Measurements from ENCODE around the gene RSPH6A.

DNA sequence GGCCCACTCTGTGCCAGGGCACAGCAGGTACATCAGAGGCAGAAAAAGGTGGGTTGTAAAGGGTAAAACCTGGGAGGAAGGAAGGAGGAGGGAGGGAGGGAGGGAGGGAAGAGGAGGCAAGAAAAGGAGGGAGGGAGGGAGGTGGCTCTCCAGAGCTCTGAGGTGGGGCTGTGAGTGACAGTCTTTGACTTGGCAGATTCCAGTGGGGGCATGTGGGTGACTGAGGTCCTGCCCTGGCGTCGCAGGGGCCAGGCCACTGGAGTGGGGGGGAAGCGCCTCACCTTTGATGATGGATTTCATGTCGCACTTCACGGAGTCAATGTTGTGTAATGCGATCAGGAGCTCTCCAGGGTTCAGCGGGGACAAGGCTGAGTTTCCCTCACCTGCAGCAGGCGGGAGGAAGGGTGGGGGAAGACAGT, 6.0 kb upstream of the RSPH6A start:
- TF ChIP-seq CTCF (IDR thresholded peaks at IDR 0.05) = no peak
- no peak for TF ChIP-seq POLR2AphosphoS5 (IDR thresholded peaks at IDR 0.05)
- no peak for TF ChIP-seq EP300 (IDR thresholded peaks at IDR 0.05)

Measured in upper lobe of left lung (tissue), 4 donors.